ENCODE results near the gene FCHO1.
A peak's percentile ranks its signal among the peaks of the same experiment; 100 is the strongest.

The FCHO1 gene, protein sequence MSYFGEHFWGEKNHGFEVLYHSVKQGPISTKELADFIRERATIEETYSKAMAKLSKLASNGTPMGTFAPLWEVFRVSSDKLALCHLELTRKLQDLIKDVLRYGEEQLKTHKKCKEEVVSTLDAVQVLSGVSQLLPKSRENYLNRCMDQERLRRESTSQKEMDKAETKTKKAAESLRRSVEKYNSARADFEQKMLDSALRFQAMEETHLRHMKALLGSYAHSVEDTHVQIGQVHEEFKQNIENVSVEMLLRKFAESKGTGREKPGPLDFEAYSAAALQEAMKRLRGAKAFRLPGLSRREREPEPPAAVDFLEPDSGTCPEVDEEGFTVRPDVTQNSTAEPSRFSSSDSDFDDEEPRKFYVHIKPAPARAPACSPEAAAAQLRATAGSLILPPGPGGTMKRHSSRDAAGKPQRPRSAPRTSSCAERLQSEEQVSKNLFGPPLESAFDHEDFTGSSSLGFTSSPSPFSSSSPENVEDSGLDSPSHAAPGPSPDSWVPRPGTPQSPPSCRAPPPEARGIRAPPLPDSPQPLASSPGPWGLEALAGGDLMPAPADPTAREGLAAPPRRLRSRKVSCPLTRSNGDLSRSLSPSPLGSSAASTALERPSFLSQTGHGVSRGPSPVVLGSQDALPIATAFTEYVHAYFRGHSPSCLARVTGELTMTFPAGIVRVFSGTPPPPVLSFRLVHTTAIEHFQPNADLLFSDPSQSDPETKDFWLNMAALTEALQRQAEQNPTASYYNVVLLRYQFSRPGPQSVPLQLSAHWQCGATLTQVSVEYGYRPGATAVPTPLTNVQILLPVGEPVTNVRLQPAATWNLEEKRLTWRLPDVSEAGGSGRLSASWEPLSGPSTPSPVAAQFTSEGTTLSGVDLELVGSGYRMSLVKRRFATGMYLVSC

GRCh38 chr19:17751103-17751911 is at the start of gene FCHO1:
Gene FCHO1, plus strand, starts transcription at chr19:17751477. Its CDS starts 3,688 bp downstream, at chr19:17755165.
- TF ChIP-seq CTCF (conservative IDR thresholded peaks at IDR 0.05; ENCODE audit: low read depth, low read length): no peak
- H3K4me3 ChIP-seq (ENCODE audit: low read length): no peak within 1 kb of the TSS
- no peak for DNase-seq (ENCODE audit: low read depth)

GRCh38 chr19:17703824-17704463 is 47.3 kb upstream of the FCHO1 start:
- H3K4me3 ChIP-seq (ENCODE audit: low read length): no peak overlapping the region
- DNase-seq (ENCODE audit: low read depth): no peak
- TF ChIP-seq CTCF (conservative IDR thresholded peaks at IDR 0.05; ENCODE audit: low read depth, low read length): peak; percentile 85

DNA sequence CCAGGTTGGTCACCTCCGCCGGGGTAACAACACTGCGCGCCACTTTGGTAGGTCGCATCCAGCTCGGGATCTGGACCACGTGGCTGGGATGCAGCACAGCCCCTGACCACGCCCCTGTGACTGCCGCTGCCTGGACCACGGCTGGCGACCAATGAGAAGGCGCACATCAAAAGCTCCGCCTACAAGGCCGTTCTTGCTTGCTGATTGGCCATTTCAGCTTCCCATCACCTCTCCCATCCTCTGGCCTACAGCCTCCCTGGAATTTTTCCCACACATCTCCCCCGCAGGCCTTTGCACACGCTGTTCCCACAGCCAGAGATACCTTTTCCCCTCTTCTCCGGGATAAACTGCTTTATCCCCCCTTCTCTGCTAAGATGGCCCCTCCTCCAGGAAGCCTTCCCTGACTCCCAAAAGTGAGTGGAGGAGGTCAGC is 44.5 kb upstream of the FCHO1 start:
- no peak for TF ChIP-seq CTCF (conservative IDR thresholded peaks at IDR 0.05; ENCODE audit: low read depth, low read length)
- DNase-seq (ENCODE audit: low read depth): no peak

GRCh38 chr19:17711851-17712250 is 39.4 kb upstream of the FCHO1 start:
- H3K4me3 ChIP-seq (ENCODE audit: low read length): no peak overlapping the region
- TF ChIP-seq CTCF (conservative IDR thresholded peaks at IDR 0.05; ENCODE audit: low read depth, low read length): no peak
- DNase-seq (ENCODE audit: low read depth): no peak

More for the DNA sequence above, 44.5 kb upstream of the FCHO1 start:
- no peak overlapping the region for H3K4me3 ChIP-seq (ENCODE audit: low read length)

DNA sequence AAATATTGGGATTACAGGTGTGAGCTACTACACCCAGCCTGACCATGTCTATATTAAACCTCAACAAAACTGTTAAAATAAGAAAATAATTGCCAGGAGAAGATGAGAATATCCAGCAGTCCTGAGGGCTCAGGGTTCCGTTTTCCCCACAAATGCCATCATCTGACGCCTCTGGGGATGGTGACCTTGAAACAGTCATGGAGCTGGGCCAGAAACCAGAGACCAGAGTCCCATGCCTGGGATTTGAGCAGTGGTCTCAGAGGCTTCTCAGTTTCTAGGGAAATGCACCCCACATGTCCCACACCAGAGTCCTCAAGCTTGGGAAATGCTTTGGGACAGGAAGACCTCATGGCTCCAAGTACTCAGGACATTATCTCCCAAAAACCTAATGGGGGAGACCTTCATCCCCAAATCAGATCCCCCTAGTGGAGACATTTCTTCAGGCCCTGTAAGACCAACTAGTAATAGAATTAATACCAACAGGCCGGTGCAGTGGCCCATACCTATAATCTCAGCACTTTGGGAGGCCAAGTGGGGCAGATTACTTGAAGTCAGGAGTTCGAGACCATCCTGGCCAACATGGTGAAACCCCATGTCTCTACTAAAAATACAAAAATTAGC is 34.9 kb upstream of the FCHO1 start:
- H3K4me3 ChIP-seq (ENCODE audit: low read length): no peak overlapping the region
- no peak for DNase-seq (ENCODE audit: low read depth)
- TF ChIP-seq CTCF (conservative IDR thresholded peaks at IDR 0.05; ENCODE audit: low read depth, low read length): peak; percentile 38

DNA sequence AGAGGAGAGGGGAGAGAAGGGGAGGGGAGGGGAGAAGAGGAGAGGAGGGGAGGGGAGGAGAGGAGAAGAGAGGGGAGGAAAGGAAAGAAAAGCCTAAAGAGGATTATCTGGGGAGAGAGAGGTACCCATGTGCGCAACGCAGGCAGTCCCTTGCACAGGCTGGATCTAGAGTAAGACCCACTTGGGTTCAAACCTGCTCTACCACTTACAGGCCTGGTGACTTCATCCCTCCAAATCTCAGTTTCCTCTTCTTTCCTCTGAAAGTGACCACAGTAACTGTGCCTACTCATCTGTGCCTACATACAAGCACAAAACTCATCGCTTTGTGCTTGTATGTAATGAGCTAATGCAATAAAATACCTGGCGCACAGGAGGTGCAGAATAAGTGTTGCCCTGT is 32.7 kb upstream of the FCHO1 start:
- TF ChIP-seq CTCF (conservative IDR thresholded peaks at IDR 0.05; ENCODE audit: low read depth, low read length): no peak
- no peak for DNase-seq (ENCODE audit: low read depth)
- H3K4me3 ChIP-seq (ENCODE audit: low read length): no peak overlapping the region
